Measurements from ENCODE around the gene DIP2B.

- TF ChIP-seq CTCF (IDR thresholded peaks at IDR 0.05; ENCODE audit: insufficient read depth, low read length, poor library complexity, severe bottlenecking) (no peak), EZH2phosphoT487 (conservative IDR thresholded peaks at IDR 0.05; ENCODE audit: low read length) (no peak)
Measured at GRCh38 chr12:50595667-50596066, 90.9 kb downstream of the DIP2B start.

All from SU-DHL-6 (cell line).